Measurements from ENCODE around the gene ADGRB3.
"Not testable (repeated sequence)": the region's sequence is repeated elsewhere in the genome, so short reads cannot be mapped to it uniquely, and the experiment has no call there.

Gene ADGRB3

DNA sequence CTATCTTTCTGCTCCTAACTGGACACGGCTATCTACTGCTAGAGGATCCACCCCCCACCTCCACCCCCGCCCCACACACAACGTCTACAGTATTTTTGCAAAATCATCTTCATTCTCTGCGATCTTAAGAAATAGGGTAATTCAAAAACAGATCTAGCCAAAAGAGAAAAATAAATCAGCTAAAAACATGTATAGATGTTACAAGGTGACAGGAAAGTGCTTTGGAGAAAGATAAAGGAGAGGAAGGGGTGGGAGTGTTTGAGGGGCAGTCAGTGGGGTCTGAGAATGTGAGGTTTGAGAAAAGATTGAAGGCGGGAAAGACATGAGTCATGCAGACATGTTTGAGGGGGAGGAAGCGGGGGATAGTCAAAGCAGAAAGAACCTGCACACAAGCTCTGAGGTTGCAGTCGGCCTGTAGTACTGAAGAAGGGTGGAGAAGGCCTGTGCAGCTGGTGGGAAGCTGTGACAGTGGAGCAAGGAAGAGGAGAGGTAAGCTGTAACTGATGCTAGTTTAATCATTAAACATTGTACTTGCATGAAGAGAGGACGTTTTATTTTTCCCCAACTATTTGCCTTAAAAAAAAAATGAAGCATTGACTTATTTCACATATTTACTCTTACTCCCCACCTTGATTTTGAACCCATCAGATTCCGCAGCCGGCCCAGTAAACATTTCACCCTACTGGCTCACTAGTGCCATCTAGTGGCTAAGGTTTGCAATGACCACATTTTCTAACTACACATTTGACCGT, 332.6 kb downstream of the ADGRB3 start:
- DNase-seq: peak; percentile 21

- DNase-seq: no peak
Observed at GRCh38 chr6:68968301-68968649, 333.2 kb downstream of the ADGRB3 start.

DNA sequence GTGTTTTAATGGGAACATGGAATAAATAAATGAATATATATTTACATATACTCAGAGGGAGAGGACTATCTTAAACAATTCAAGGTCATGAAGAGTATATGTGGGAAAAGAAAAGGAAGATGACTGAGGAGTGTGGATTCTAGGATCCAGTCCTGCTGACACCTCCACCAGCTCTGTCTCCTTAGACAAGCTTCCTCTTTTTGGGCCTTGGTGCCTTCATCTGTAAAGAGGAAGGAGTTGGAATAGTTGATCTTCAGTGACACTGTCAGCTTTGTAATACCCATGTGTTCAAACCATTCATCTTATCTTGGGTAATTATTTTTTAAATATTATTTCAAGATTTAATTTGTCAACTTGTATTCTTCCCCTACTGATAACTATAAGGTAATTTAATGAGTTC, 338.0 kb downstream of the ADGRB3 start:
- no peak for DNase-seq

DNA sequence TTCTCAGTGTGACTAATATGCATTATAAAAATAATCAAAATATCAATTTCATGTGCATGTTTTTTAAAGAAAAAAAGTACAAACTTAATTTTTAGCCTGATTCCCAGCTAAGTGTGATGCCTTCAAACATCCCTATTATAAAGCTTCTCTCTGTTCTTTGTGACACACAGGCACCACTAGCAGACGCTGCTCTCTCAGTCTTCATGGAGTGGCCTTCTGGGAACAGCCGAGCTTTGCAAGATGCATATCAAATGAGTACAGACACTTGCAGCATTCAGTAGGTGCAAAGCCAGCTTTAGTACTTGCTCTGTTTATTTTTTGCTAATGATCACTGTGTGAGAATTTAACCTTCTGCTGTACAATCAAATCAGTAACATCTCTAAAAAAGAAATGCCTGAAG, 340.0 kb downstream of the ADGRB3 start:
- DNase-seq: no peak

DNA sequence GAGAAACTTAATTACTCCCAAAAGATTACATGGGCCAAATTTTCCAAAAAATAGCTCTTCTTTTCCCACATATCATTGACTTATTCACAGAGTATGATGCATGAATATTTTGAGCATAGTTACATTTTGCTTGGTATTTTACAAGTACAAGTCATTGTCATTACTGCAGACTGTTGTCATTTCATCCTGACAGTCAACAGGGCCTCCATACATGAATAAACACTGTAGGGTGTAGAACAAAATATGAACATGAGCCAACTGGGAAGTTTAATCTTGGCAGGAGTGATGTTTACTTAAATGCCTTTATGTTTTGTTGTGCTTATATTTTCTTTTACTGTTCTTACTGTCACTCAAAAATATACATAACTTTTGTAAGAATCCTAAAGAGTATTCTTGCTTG, 340.7 kb downstream of the ADGRB3 start:
- DNase-seq: no peak

DNA sequence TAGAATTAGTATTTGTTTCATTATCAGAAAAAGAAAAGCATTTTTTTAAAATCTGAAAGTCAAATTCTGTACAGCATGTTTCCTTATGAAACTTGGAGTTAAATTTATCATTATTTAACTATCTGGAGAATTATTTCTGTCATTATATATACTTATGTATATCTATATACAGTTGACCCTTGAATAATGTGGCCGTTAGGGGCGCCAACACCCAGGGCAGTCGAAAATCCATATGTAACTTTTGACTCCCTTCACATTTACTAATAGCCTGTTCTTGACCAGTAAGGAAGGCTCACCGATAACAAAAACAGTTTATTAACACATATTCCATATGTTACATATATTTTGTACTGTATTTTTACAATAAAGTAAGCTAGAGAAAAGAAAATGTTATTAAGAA, 341.2 kb downstream of the ADGRB3 start:
- no peak for DNase-seq

- DNase-seq: no peak
Observed at GRCh38 chr6:68978411-68978810, 343.3 kb downstream of the ADGRB3 start.

GRCh38 chr6:68981668-68982067, 346.6 kb downstream of the ADGRB3 start:
- DNase-seq: not testable (repeated sequence)

- no peak for DNase-seq
Observed at GRCh38 chr6:68988698-68989097, 353.6 kb downstream of the ADGRB3 start.

DNA sequence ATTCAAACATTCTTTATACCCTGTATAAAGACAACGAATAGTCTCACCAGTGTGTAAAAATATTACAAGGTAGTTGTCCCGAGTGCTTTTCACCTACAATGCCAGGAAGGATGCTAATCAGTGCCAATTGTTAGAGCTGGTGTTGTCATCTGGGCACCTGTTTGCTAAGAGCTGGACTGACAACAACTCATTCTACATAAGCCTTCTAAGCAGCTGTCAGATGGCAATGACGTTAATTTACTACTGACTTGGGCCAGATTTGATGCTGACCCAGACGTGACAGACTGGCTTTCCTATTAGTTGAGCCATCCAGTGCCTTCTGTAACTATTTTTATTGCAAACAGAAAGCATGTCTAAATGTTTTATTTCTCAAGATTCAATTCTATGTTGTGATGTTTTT, 355.2 kb downstream of the ADGRB3 start:
- no peak for DNase-seq

DNA sequence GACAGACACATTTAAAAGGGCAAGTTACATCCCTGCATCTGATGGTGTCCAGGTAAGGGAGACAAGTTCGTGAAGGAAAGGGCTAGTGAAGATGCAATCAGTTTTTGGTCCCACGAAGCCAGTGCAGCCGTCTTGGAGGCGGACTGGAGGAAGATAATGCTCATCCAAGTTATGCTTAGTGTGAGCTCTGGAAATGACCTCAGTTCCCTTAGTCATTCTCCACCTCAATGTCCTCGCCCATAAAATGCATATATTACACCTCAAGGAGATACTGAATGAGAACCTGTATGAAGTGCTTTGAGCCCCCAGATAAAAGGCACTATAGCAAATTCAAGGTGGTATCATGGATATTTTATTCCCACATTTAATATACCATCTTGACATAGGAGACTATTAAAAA, 358.8 kb downstream of the ADGRB3 start:
- no peak for DNase-seq

GRCh38 chr6:68994521-68994920, 359.4 kb downstream of the ADGRB3 start:
- DNase-seq: no peak

GRCh38 chr6:69005199-69005598, 370.1 kb downstream of the ADGRB3 start:
- no peak for DNase-seq

DNA sequence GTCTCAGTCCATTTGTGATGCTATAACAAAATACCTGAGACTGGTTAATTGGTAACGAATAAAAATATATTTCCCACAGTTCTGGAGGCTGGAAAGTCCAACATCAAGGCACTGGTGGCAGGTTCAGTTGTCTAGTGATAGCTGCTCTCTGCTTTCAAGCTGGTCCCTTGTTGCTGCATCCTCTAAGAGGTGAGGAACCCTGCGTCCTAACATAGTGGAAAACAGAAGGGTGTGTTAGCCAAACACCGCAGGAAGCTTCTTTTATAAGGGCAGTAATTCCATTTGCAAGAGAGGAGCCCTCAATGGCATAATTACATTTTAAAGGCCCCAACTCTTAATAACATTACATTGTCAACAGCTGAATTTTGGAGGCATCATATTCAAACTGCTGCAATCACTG, 372.7 kb downstream of the ADGRB3 start:
- no peak for DNase-seq

GRCh38 chr6:69012211-69012610, 377.1 kb downstream of the ADGRB3 start:
- no peak for DNase-seq

GRCh38 chr6:69012876-69013275, 377.8 kb downstream of the ADGRB3 start:
- DNase-seq: no peak

DNA sequence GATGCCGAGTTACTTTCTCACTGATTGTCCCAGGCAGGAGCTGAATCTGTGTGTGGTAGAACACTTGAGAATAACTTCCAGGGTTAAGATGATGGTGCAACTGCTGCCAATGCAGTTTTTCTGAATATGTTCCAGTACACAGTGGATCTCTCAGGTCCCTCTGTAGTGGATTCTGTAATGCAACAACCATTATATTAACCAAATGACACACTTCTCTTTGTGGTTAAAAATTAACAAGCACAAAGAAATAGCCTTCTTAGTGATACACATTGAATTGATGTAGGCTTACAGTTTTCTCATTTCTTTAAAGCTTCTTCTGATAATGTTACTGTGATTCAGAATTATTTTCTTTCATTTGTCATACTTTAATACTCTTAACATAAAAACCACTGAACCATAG, 383.8 kb downstream of the ADGRB3 start:
- DNase-seq: no peak

GRCh38 chr6:69019832-69020231, 384.8 kb downstream of the ADGRB3 start:
- no peak for DNase-seq

- no peak for DNase-seq
Observed at GRCh38 chr6:69022993-69023392, 387.9 kb downstream of the ADGRB3 start.

DNA sequence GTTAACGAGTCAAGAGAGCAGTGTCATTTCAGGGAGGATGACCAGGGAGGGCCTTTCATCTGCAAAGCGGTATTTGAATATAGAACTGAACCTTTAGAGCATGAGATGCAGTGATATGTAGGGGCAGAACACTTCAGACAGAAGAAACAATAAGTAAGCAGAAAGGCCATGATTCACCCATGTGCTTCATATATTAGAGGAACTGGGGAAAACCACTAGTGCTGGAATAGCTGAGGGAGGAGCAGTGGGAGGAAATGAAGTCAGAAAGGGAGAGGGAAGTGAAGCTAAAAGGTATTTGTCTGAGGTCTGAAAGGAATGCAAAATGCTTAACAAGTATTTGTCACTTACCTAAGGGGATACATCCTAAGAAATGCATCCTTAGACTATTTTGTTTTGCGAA, 391.2 kb downstream of the ADGRB3 start:
- DNase-seq: no peak

- DNase-seq: no peak
Observed at GRCh38 chr6:69026715-69027114, 391.6 kb downstream of the ADGRB3 start.

DNA sequence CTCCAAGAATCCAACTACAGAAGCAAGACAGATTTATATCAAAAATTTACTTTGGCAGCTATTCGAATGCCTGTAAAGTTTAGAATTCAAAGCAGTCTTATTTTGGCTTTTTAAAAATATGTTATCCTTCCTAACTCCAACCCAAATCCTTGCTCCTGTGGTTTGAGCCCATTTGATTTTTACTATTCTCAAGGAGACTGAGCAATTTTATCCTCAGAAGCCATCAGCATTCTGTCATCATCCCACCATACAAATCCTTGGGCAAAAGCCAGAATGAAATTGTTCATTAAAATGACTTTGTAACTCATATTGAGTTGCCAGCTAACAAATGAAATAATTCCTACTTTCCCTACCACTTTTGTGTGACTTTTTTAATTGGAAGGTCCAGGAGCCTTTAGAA, 392.8 kb downstream of the ADGRB3 start:
- no peak for DNase-seq

DNA sequence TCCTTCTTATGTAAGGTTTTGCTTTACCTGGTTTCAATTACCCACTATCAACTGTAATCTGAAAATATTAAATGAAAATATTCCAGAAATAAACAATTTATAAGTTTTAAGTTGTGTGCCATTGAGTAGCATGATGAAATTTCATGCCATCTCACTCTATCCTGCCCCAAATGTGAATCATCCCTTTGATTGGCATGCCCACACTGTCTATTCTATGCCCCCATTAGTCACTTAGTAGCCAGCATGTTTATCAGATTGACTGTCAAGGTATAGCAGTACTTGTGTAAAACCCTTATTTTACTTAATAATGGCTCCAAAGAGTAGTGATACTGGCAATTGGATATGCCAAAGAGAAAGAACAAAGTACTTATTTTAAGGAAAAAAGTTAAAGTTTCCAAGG, 403.8 kb downstream of the ADGRB3 start:
- DNase-seq: no peak

GRCh38 chr6:69042297-69042696, 407.2 kb downstream of the ADGRB3 start:
- DNase-seq: no peak

GRCh38 chr6:69044534-69044933, 409.5 kb downstream of the ADGRB3 start:
- DNase-seq: no peak

DNA sequence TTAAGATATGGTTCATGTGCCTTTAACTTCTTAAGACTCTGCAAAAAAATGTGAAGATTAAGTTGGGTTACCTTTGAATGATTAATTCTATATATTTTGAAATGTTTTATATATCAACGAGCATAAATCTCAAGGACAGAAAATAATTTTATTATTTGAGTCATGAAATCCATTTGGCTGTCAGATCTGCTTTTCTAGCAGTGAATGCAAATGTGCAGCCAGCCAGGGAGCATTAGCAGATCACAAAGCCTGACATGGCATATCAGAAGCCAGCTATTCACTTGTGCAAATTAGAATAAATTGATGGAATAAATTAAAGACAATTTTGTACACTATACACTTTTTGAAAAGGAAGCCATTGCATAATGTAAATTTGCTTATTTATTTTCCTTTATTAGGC, 424.3 kb downstream of the ADGRB3 start:
- no peak for DNase-seq
